GM19023 (cell line): Measurements from ENCODE around the gene CD58.

Experiments used
- ATAC-seq: cut with Tn5 transposase; IDR thresholded peaks from one replicate; pipeline ENCODE4 v1.9.1; 2021; ENCODE audit warnings: mild to moderate bottlenecking, moderate library complexity; ENCODE audit not compliant: unreplicated experiment

CD58 gene

DNA sequence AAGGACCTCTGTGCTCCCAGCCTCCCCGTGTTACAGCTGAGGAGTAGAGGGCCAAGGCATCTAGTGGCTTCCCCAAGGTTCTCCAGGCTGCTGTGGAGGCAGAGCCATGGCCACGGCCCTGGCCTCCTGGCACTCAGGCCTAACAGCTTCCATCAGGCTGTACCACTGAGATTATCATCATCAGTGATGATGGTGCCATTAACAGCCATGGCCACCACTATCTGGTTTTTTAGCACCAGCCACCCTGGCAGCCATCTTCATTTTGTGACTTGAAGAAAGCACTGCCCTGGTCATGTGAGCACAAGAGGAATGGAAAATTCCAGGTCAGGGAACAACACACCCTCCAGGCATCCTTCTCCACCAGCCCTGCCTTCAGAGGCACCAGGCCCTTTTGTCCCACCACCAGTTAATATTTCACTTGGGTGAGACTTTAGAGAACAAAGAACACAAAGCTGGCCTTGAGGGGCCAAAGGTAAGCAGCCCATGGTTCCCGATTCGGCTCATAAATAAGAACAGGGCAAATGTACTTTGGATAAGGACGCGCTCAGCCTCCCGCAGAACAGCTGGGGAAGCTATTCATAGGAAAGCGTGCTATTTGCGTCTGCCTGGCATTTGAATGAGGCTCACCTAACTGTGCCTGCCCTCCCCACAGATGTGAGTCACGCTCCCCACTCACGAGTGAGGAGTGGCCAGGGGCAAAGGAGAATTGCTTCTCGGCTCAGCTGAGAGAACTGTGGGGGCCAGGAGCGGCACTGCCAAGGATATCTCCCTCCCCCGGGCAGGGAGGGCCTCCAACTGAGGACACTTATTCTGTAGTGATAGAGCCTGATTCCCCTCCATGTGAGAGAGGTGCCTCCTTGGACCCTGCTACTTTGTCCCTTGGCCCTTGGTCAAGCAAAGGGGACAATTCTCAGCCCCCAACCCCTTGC is 95.6 kb downstream of the CD58 start:
- no peak for ATAC-seq

DNA sequence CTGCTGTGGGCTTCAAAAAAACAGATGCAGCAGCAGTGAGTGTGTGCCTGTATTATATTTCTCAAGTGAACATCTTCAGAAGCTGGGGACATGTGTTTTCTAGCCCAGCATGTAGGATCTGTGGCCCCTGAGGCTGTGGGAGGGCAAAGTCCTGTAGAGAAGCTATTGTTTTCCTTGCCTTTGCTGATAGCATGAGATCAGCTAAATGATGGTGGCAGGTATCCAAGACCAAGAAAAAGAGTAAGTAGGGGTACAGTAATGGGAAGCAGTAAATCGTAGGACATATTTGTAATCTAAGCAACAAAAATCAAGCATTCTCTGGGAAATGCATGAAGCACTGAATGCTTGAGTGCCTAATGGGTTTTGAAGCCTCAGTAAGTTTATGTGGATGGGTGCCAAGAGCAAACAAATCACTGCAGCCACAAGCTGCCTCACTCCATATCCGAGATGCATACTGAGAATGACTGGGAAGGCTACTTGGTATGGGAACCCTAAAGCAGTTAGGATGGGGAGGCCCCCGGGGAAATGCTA is 98.3 kb downstream of the CD58 start:
- no peak for ATAC-seq

DNA sequence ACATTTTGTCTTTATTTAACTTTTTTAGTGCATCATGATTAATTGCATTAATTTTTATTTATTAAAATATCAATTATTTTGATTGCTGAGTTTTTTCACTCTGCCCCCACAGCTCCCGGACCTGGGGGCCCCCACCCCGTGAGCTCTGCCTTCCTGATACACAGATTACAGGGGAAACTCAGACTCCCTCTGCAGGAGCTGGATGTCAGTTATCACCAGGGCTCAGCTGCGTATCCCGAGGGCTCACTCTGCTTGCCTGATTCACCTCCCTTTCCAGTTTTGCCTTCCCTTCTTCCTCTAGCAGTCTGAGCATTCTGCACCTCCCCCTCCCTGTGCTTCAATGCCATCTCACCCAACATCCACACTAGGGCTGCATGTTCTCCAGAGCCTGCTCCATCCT is 99.6 kb downstream of the CD58 start:
- ATAC-seq = no peak

DNA sequence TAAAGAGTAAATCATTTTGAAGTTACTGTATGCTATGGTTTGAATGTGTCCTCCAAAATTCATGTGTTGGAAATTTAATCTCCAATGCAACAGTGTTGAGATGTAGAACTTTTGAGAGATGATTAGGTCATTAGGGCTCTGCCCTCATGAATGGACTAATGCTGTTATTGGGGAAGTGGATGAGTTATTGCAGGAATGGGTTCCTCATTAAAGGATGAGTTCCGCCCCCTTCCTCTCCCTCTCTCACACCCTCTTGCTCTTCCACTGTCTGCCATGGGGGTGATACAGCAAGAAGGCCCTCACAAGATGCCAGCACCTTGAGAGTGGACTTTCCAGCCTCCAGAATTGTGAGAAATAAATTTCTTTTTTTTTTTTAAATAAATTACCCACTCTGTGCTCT is 100.2 kb downstream of the CD58 start:
- no peak for ATAC-seq

DNA sequence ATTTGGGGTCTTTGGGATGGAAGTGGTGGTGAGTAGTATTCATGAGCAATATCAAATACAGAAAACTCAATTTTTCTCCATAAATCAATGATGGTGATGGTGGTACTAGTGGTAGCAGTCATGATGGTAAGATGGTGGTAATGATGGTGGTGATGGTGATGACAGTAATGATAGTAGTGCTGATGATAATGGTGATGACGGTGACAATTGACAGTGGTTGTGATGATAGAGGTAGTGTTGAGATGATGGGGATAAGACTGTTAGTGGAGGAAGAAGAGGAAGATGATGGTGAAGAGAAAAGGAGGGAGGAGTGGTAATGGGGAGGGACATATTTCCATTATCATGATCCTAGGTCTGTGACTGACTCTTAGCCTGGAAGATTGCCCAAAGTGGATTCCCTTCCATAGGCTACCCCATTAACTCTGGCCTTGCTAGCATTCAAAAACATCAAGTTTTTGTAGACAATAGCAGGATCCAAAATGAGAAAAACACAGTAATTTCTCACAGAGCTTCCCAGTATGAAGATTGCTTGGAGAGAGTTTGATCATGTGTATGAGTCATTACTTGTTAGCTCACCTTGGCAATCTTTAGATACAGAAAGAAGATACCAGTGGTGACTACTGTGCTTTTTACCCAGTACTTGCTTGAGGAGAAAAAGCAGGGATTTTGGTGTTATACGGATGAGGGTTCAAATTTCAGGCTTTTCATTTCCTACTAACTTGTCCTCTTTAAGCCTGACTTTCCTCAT is 103.8 kb downstream of the CD58 start:
- no peak for ATAC-seq

DNA sequence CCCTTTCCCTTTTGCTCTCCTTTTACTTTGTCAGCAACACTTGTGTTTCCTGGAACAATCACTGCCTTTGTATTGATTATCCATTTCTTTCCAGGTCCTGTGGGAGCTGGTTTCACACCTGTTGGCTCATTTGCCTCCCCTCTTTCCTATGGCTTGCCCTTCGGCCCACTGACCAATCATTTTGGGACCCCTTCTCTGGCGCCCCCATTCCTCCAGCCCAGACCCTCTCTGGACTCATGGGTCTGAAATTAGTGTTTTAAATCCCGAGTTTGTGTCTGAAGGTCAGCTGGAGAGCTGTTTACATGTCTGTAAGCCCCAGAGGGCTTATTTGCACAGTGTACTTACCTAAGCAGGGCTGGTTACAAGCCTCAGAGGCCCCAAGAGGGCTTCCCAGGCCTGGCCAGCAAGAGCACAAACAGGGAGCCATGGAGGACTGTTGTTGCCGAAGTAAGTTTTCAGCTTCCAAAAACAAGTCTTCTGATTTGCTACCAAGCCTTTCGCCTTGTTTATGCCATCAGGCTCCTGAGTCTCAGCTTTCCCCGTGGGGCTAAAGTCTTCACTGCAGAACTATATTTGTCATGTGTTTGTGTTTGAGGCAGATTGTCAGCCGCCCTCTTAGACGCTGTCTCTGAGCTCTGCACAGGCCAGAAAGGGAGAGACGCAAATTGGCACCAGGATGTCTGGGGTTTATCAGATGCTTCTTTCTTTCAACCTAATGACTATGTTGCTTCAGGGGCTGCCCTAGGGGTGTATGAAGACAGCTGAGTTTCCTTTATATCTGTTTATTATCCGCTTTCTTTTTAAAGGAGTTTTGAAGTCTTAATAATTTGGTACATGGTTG is 104.8 kb downstream of the CD58 start:
- ATAC-seq = no peak

DNA sequence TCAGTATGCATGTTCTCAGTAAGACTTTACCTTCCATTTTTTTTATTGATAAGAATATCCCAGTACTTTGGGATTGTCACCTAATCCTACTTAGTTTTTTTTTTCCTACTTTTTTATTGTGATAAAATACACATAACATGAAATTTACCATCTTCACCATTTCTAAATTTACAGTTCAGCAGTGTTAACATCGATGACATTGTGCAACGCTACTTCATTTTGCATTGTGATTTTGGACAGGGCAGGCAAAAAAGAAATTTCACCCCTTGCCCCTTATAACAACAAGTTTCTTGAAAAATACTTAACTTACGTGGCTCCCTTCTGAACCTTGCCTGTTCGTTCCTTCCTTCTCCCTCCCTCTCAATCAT is 105.4 kb downstream of the CD58 start:
- ATAC-seq = no peak
